Endothelial cell of umbilical vein (primary cell): ENCODE results near the gene TSPOAP1. TPM values are rescaled to one million over a fixed set of nuclear protein-coding genes. Genes with fewer than 3 reads are reported as not detected.

Source experiments
- BruUV-seq: library from RNA; stranded (reverse); fragments of 400-500 nt; replicated peaks from 2 replicates; lab custom pipeline; 2021; lab: Mats Ljungman, UMichigan
- CTCF ChIA-PET: fragments of 300-600, 350-600 bp; sonication (Branson Sonifier 250); formaldehyde crosslinking; loops from one replicate; lab custom pipeline; 2021; ENCODE audit warnings: antibody characterized with exemption, inconsistent platforms; lab: Charles Lee
- POLR2A ChIA-PET: fragments of 300-600, 350-600 bp; sonication (Branson Sonifier 250); formaldehyde crosslinking; loops from one replicate; lab custom pipeline; 2021; ENCODE audit warnings: antibody characterized with exemption, inconsistent platforms; lab: Charles Lee
- DNase-seq: peaks from one replicate; pipeline ENCODE4 v3.0.0-alpha.2; 2011; ENCODE audit warnings: low read depth, low spot score
- FAIRE-seq: peaks from 2 replicates; lab custom pipeline; 2011; peaks lifted over from hg19 to GRCh38; lab: Jason Lieb, UNC
- H2AFZ ChIP-seq: 2 replicates; pipeline ENCODE4 v1.6.0; 2012; ENCODE audit warnings: low read depth, low read length, control low read depth, inconsistent platforms
- H3K27ac ChIP-seq: 2 replicates; pipeline ENCODE4 v1.5.1; 2011; ENCODE audit warnings: low read depth, mild to moderate bottlenecking, control low read depth, low read length, moderate library complexity; ENCODE audit not compliant: insufficient read depth
- H3K27me3 ChIP-seq, 2 experiments: 2 replicates each; pipeline versions ENCODE4 v1.6.0 to v1.6.1; 2011; ENCODE audit warnings: low read length in 2 of 2, mixed read lengths in 1 of 2; ENCODE audit not compliant: control insufficient read depth in 2 of 2, insufficient read depth in 2 of 2
- H3K36me3 ChIP-seq, 2 experiments: 2 replicates in 1 of 2; 3 replicates in 1 of 2; pipeline ENCODE4 v1.5.1; 2011; ENCODE audit warnings: low read length in 2 of 2, mild to moderate bottlenecking in 1 of 2, moderate library complexity in 1 of 2; ENCODE audit not compliant: control insufficient read depth in 2 of 2, insufficient read depth in 2 of 2; ENCODE audit errors: extremely low read depth in 1 of 2
- H3K4me1 ChIP-seq: 3 replicates; pipeline ENCODE4 v1.5.1; 2011; ENCODE audit warnings: mild to moderate bottlenecking, low read length; ENCODE audit not compliant: control insufficient read depth, insufficient read depth; ENCODE audit errors: extremely low read depth
- H3K4me2 ChIP-seq: 2 replicates; pipeline ENCODE4 v1.6.1; 2011; ENCODE audit warnings: low read length, control low read depth, mixed read lengths; ENCODE audit not compliant: insufficient read depth
- H3K4me3 ChIP-seq, 3 experiments: fragments of 200-600 bp in 1 of 3; sonication (generic), shearing (Covaris generic) in 1 of 3; replicated peaks in 1 of 3; 2 replicates each; pipeline ENCODE4 v1.5.1; 2011 to 2016; ENCODE audit warnings: control low read depth in 3 of 3, low read length in 3 of 3, mild to moderate bottlenecking in 2 of 3, inconsistent platforms in 1 of 3, low read depth in 1 of 3, moderate library complexity in 1 of 3; ENCODE audit not compliant: insufficient read depth in 1 of 3
- H3K79me2 ChIP-seq: 2 replicates; pipeline ENCODE4 v1.6.0; 2012; ENCODE audit warnings: low read length, inconsistent platforms; ENCODE audit not compliant: control insufficient read depth, insufficient read depth
- H3K9ac ChIP-seq: replicated peaks from 2 replicates; pipeline ENCODE3; 2011; ENCODE audit warnings: low read length, control low read depth; ENCODE audit not compliant: insufficient read depth; ENCODE audit errors: extremely low read depth
- H3K9me1 ChIP-seq: replicated peaks from 3 replicates; pipeline ENCODE4 v1.6.0; 2011; ENCODE audit warnings: mild to moderate bottlenecking, low read length; ENCODE audit not compliant: control insufficient read depth, insufficient read depth; ENCODE audit errors: extremely low read depth
- H3K9me3 ChIP-seq: replicated peaks from 2 replicates; pipeline ENCODE4 v1.5.1; 2012; ENCODE audit warnings: low read length, inconsistent platforms; ENCODE audit not compliant: control insufficient read depth, insufficient read depth
- H4K20me1 ChIP-seq: replicated peaks from 2 replicates; pipeline ENCODE3; 2011; ENCODE audit warnings: mild to moderate bottlenecking, low read length; ENCODE audit not compliant: control insufficient read depth, insufficient read depth; ENCODE audit errors: extremely low read depth
- EZH2 ChIP-seq: IDR thresholded peaks from 2 replicates; pipeline ENCODE4 v1.6.1; 2012; ENCODE audit warnings: borderline replicate concordance, low read depth, mild to moderate bottlenecking, moderate library complexity, low read length, inconsistent platforms; ENCODE audit not compliant: severe bottlenecking
- FOS ChIP-seq: IDR thresholded peaks from 2 replicates; pipeline ENCODE4 v1.6.1; 2011; ENCODE audit warnings: mild to moderate bottlenecking, low read length, moderate library complexity, borderline replicate concordance; ENCODE audit not compliant: insufficient read depth
- GATA2 ChIP-seq: IDR thresholded peaks from 2 replicates; pipeline ENCODE4 v1.7.0; 2011; ENCODE audit warnings: low read depth, mild to moderate bottlenecking, moderate library complexity, mixed read lengths, low read length; ENCODE audit not compliant: insufficient read length, insufficient read depth
- JUN ChIP-seq: IDR thresholded peaks from 2 replicates; pipeline ENCODE4 v1.6.1; 2011; ENCODE audit warnings: borderline replicate concordance, low read depth; ENCODE audit not compliant: insufficient read length, insufficient read depth
- MYC ChIP-seq: IDR thresholded peaks from one replicate; pipeline ENCODE4 v1.6.1; 2011; ENCODE audit warnings: mild to moderate bottlenecking, low read depth, low read length
- POLR2A ChIP-seq: IDR thresholded peaks from 2 replicates; pipeline ENCODE4 v1.6.1; 2012; ENCODE audit warnings: low read depth, mild to moderate bottlenecking, control low read depth, low read length
- POLR2AphosphoS5 ChIP-seq: IDR thresholded peaks from 2 replicates; pipeline ENCODE4 v1.6.1; 2012; ENCODE audit warnings: low read depth, mild to moderate bottlenecking, control low read depth, low read length, moderate library complexity; ENCODE audit not compliant: insufficient read depth
- dilution Hi-C: fragments of 300-500 bp; cut with MboI; formaldehyde crosslinking; loops from one replicate; pipeline ENCODE4 v1.15.0; 2019; ENCODE audit warnings: low sequenced_read_pairs; ENCODE audit not compliant: extremely low pct_ligation_motif_present
- intact Hi-C: fragments of 100-400 bp; cut with micrococcal nuclease; formaldehyde crosslinking; loops from one replicate; pipeline ENCODE4 v1.10.0; 2022
- polyA plus RNA-seq, 4 experiments: library from polyadenylated mRNA; depleted of rRNA in 3 of 4; stranded (reverse) in 3 of 4; unstranded in 1 of 4; fragments of >200 nt; gene quantifications; 2 replicates each; pipeline versions ENCODE4 v1.2.1 to v1.2.3, GENCODE V29; 2011 to 2012; ENCODE audit warnings: missing spikeins in 1 of 4
- total RNA-seq: library from RNA; stranded (reverse); gene quantifications from 2 replicates; pipeline ENCODE4 v1.2.3, GENCODE V29; 2021
- TF ChIP-seq, protein P1 (sequence below): IDR thresholded peaks from 2 replicates; pipeline ENCODE4 v1.6.1; 2011; ENCODE audit not compliant: insufficient read depth, insufficient read length
- TF ChIP-seq, protein P2 (sequence below), 2 donors: IDR thresholded peaks; 1 replicate in 1 of 2; 2 replicates in 1 of 2; pipeline ENCODE4 v1.5.1; 2011; ENCODE audit warnings: low read length in 2 of 2, mild to moderate bottlenecking in 2 of 2, moderate library complexity in 2 of 2, control low read depth in 1 of 2, inconsistent platforms in 1 of 2, low read depth in 1 of 2; ENCODE audit not compliant: insufficient read depth in 1 of 2; ENCODE audit errors: extremely low read depth in 1 of 2

Gene TSPOAP1
- total and polyA plus RNA-seq, 2 donors (not counting 3 experiments of a cell fraction or from before 2014, with no cell fraction given), result not detected

DNA sequence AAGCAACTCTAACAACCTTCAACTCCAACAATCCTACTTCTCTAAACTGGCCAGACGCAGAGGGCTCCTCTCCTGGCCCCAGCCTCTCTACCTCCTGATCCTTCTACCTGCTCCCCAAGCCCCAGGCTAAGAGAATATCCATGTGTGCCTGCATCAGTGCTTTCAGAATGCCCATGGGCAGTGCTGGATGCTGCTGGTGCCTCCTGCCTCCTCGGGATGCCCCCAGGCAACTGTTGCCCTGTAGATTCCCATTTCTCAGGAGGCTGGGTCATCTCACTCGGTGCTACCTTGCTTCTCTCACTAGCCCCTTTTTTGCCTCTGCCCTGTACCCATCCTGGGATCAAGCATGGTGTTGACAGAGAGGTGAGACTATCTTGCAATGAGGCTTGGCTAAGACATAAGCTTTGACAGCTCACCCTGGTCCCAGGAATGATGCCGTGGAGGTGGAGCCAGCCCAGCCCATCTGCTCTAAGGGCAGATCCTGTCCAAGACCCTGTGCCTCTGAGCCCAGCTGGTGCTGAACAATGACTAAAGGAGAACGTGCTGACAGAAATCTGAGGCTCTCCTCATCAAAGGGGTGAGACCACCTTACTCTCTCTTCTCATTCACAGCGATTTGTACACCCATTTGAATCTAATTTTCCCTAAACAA, 42.8 kb upstream of the TSPOAP1 start:
- Histone ChIP-seq H3K9me3 (no peaks in the 10 kb centered on the region), H3K79me2 (no peaks in the 10 kb centered on the region), H3K4me2 (no peak overlapping the region), H3K4me1 (no peaks in the 10 kb centered on the region), H3K27me3 (peaks cover 0 to 2% of the 10 kb centered on the region in 2 experiments), H2AFZ (no peak overlapping the region), H3K9me1 (no peaks in the 10 kb centered on the region), H3K27ac (no peak overlapping the region), H3K9ac (no peak overlapping the region), H3K36me3 (no peaks in the 10 kb centered on the region), H4K20me1 (no peaks in the 10 kb centered on the region), H3K4me3 (no peak overlapping the region)
- intact Hi-C loops (no loop called here), dilution Hi-C loops (no loop called here)
- POLR2A ChIA-PET, result no interaction called here
- no TSS peak for BruUV-seq
- DNase-seq, result no peak
- FAIRE-seq, result no peak
- TF ChIP-seq, protein P1, sequence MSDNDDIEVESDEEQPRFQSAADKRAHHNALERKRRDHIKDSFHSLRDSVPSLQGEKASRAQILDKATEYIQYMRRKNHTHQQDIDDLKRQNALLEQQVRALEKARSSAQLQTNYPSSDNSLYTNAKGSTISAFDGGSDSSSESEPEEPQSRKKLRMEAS, result no peak
- no peak for TF ChIP-seq GATA2
- no peak for TF ChIP-seq JUN
- TF ChIP-seq MYC, result no peak
- CTCF ChIA-PET, result no interaction called here

DNA sequence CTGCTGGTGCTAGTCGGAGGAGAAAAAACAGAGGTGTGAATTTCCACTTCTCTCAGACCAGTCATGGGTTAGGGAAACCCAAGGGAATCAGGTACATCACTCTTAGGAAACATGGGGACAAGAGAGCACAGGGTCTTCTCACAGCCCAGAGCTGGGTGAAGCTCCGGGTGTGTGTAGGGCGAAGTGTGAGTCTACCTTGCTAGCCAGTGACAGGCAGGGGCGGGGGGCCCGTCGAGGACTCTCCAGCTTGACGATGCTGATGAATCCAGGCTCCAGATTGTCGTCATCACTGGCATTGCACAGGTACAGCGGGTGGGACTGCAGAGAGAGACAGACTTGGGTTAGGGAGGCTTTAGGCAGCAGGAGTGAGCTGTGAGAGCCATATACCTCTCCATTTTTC, 42.1 kb upstream of the TSPOAP1 start:
- H2AFZ ChIP-seq, result no peak overlapping the region
- no peaks in the 10 kb centered on the region for H3K36me3 ChIP-seq
- DNase-seq, result no peak
- H3K27ac ChIP-seq, result no peak overlapping the region
- FAIRE-seq, result no peak
- no peaks in the 10 kb centered on the region for H3K4me1 ChIP-seq
- H3K9ac ChIP-seq, result no peak overlapping the region
- no peaks in the 10 kb centered on the region for H3K9me1 ChIP-seq
- H3K9me3 ChIP-seq, result no peaks in the 10 kb centered on the region
- POLR2A ChIA-PET, result no interaction called here
- no peak overlapping the region for H3K4me3 ChIP-seq
- H3K79me2 ChIP-seq, result no peaks in the 10 kb centered on the region
- no peaks in the 10 kb centered on the region for H4K20me1 ChIP-seq
- H3K4me2 ChIP-seq, result no peak overlapping the region
- dilution Hi-C loops, result no loop called here
- TF ChIP-seq, protein P2, sequence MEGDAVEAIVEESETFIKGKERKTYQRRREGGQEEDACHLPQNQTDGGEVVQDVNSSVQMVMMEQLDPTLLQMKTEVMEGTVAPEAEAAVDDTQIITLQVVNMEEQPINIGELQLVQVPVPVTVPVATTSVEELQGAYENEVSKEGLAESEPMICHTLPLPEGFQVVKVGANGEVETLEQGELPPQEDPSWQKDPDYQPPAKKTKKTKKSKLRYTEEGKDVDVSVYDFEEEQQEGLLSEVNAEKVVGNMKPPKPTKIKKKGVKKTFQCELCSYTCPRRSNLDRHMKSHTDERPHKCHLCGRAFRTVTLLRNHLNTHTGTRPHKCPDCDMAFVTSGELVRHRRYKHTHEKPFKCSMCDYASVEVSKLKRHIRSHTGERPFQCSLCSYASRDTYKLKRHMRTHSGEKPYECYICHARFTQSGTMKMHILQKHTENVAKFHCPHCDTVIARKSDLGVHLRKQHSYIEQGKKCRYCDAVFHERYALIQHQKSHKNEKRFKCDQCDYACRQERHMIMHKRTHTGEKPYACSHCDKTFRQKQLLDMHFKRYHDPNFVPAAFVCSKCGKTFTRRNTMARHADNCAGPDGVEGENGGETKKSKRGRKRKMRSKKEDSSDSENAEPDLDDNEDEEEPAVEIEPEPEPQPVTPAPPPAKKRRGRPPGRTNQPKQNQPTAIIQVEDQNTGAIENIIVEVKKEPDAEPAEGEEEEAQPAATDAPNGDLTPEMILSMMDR (IDR thresholded peaks at IDR 0.05; ENCODE audit: extremely low read depth in 1 of 2, insufficient read depth in 1 of 2, low read depth in 1 of 2, low read length in 2 of 2), result no peak
- no peak for TF ChIP-seq JUN
- TF ChIP-seq GATA2, result no peak
- TF ChIP-seq POLR2A, result no peak
- no peak for TF ChIP-seq FOS
- TF ChIP-seq, protein P1, result no peak
- TF ChIP-seq MYC, result no peak
- no peak for TF ChIP-seq POLR2AphosphoS5
- TF ChIP-seq EZH2, result no peak
- intact Hi-C loops, result no loop called here
- H3K27me3 ChIP-seq, result peaks cover 0 to 3% of the 10 kb centered on the region in 2 experiments
- no TSS peak for BruUV-seq
- CTCF ChIA-PET, result no interaction called here
